GM13977 (cell line): Measurements from ENCODE around the gene ACADM.
A peak's percentile ranks its signal among the peaks of the same experiment; 100 is the strongest.
"Not testable (repeated sequence)": the region's sequence is repeated elsewhere in the genome, so short reads cannot be mapped to it uniquely, and the experiment has no call there.

ENCODE experiments used
- DNase-seq: peaks from one replicate; pipeline ENCODE4 v3.0.0; 2012; ENCODE audit warnings: low spot score
- in situ Hi-C: fragments of 300-500 bp; cut with MboI; formaldehyde crosslinking; loops from one replicate; pipeline ENCODE4 v1.12.0; 2022; ENCODE audit warnings: low sequenced_read_pairs, low pct_unique_long_range_greater_than_20kb, mixed read lengths, inconsistent platforms; ENCODE audit not compliant: unreplicated experiment
- TF ChIP-seq, protein P1 (sequence below): IDR thresholded peaks from 2 replicates; pipeline ENCODE4 v1.5.1; 2012; ENCODE audit warnings: mild to moderate bottlenecking, control low read depth; ENCODE audit not compliant: insufficient read depth; ENCODE audit errors: extremely low read depth, missing control alignments

The ACADM gene

DNA sequence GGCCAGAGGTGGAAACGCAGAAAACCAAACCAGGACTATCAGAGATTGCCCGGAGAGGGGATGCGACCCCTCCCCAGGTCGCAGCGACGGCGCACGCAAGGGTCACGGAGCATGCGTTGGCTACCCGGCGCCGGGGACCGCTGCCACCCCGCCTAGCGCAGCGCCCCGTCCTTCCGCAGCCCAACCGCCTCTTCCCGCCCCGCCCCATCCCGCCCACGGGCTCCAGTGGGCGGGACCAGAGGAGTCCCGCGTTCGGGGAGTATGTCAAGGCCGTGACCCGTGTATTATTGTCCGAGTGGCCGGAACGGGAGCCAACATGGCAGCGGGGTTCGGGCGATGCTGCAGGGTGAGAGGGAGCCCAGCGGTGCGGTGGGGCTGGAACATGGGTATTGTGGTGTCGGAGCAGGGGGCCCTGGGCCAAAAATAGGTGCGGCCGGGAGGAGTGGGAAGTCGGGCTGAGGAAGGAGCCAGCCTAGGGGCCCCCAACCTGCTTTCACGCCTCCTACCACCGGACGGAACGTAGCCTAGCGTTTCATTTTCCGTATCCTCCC lies at the start of gene ACADM:
TSS of gene ACADM (plus strand) at position 238 of the 551 bp plus-strand sequence. CDS start at position 317, 79 bp downstream.
- peak; percentile 88 for DNase-seq
- in situ Hi-C loops = no loop called here
- TF ChIP-seq, protein P1, sequence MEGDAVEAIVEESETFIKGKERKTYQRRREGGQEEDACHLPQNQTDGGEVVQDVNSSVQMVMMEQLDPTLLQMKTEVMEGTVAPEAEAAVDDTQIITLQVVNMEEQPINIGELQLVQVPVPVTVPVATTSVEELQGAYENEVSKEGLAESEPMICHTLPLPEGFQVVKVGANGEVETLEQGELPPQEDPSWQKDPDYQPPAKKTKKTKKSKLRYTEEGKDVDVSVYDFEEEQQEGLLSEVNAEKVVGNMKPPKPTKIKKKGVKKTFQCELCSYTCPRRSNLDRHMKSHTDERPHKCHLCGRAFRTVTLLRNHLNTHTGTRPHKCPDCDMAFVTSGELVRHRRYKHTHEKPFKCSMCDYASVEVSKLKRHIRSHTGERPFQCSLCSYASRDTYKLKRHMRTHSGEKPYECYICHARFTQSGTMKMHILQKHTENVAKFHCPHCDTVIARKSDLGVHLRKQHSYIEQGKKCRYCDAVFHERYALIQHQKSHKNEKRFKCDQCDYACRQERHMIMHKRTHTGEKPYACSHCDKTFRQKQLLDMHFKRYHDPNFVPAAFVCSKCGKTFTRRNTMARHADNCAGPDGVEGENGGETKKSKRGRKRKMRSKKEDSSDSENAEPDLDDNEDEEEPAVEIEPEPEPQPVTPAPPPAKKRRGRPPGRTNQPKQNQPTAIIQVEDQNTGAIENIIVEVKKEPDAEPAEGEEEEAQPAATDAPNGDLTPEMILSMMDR = no peak

DNA sequence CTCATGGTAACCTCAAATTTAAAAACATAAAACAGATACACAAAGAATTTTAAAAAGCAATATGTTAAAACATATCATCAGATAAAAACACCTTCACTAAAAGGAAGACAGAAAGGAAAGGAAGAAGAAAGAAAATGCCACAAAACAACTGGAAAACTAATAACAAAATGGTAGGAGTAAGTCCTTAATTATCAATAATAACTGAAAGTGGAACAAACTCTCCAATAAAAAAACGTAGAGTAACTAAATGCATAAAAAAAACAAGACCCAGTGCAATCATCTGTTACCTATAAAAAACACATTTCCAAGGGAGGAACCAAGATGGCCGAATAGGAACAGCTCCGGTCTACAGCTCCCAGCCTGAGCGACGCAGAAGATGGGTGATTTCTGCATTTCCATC lies 47.1 kb upstream of the ACADM start:
- TF ChIP-seq, protein P1 = no peak
- DNase-seq = no peak
- in situ Hi-C loops = no loop called here

DNA sequence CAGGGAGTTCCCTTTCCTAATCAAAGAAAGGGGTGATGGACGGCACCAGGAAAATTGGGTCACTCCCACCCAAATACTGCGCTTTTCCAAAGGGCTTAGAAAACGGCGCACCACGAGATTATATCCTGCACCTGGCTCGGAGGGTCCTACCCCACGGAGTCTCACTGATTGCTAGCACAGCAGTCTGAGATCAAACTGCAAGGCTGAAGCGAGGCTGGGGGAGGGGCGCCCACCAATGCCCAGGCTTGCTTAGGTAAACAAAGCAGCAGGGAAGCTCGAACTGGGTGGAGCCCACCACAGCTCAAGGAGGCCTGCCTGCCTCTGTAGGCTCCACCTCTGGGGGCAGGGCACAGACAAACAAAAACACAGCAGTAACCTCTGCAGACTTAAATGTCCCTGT lies 46.5 kb upstream of the ACADM start:
- in situ Hi-C loops, DNase-seq: not testable (repeated sequence)

DNA sequence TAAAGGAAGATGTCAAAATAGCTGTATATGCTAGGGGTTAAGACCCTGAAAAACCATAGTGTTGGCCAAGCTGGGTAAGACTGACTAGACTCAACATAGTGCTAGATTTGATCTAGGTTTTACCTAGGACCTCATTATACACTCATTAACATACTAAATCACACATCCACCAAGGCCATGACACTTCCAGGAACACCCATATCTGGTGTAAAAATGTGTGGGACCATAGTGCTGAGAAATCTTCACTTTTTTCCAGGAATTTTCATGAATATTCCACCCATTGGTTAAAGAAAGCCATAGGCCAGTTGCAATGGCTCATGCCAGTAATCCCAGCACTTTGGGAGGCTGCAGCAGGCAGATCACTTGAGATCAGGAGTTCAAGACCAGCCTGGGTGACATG lies 34.0 kb upstream of the ACADM start:
- in situ Hi-C loops = no loop called here
- DNase-seq = no peak
- TF ChIP-seq, protein P1 = no peak

DNA sequence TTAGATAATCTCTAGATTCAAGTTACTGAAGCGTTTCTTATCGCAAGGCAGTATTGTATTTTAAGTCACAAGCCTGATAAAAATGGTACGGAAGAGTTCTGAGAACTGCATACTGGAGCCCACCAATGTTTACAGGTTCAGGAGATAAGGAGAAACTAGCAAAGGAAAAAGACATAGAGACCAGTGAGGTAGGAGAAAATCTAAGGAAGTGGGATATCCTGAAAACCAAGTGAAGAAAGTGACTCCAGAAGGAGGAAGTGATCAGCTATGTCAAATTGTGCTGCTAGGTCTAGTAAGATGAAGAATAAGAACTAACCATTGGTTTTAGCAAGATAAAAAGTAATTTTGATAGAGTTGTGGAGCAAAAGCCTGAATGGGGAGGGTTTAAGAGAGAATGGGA lies 31.0 kb upstream of the ACADM start:
- in situ Hi-C loops = no loop called here
- DNase-seq = no peak
- TF ChIP-seq, protein P1 = no peak

DNA sequence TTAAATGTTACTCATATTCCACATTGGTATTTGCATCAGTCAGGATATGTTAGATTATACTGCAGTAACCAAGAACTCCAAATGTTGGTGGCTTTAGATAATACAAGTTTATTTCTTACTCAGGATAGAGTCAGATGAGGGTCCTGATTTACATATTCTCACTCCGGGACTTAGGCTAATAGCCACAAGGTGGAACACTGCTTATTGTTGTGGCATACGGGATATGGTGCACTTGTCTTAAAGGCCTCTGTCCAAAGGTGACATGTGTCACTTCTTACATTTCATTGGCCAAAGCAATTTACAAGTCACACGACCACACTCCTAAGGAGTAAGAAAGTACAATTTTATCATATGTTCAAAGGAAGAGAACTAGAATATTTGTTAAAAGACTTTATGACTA lies 28.5 kb upstream of the ACADM start:
- TF ChIP-seq, protein P1 = no peak
- in situ Hi-C loops = no loop called here
- DNase-seq = no peak

DNA sequence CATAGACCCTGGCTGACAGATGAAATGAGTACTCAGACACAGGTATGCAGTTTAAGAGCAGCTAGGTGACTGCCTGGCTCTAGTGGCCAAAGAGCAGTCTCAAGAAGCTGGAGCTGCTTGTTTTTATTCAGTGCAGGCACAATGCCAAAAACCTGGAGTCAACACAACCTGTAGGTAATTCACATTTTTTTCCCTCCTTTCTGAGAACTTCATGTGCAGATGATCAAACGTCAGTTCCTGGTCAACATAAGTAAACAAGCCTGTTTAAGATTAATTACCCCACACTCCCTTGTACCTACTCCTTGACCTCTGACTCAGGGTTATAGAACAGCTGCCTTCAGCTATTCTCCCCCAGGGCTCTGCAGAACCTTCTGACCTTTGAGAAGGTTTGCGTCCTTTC lies 17.3 kb upstream of the ACADM start:
- TF ChIP-seq, protein P1 = no peak
- no peak for DNase-seq
- in situ Hi-C loops = no loop called here
